ENCODE data around the gene F7.
A peak's percentile ranks its signal among the peaks of the same experiment; 100 is the strongest.
"Not testable (repeated sequence)": the region's sequence is repeated elsewhere in the genome, so short reads cannot be mapped to it uniquely, and the experiment has no call there.

F7 gene

GRCh38 chr13:113102302-113102701 is 3.3 kb upstream of the F7 start:
- not testable (repeated sequence) for H3K4me3 ChIP-seq (ENCODE audit: insufficient read depth, low read depth, low read length, poor library complexity, severe bottlenecking); H3K27ac ChIP-seq (ENCODE audit: insufficient read depth, low read length, poor library complexity, severe bottlenecking); H3K9me3 ChIP-seq (ENCODE audit: control insufficient read depth, low read length)

DNA sequence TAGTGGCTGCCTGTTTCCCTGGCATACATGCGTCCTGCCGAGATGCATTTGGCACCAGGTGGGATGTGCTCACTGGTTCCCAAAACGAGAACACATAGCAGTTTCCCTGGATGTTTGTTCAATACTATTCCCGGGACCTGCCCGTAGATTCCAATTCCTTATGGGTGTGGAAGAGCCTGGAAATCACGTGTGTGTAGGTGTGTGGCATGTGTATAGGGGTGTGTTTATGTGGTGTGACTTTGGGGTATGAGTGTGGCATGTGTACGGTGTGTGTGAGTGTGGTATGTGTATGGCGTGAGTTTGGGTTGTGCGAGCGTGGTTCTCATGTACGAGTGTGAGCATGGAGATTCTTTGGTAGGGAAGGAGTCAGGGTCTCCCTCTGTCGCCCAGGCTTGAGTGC is 2.9 kb upstream of the F7 start:
- no peaks in the 10 kb centered on the region for H3K36me3 ChIP-seq (ENCODE audit: control insufficient read depth, insufficient read depth, low read length)
- no peak overlapping the region for H3K27ac ChIP-seq (ENCODE audit: insufficient read depth, low read length, poor library complexity, severe bottlenecking)
- H3K27me3 ChIP-seq (replicated peaks; ENCODE audit: control insufficient read depth, insufficient read depth, low read length, poor library complexity, severe bottlenecking) = no peaks in the 10 kb centered on the region
- no peaks in the 10 kb centered on the region for H3K9me3 ChIP-seq (ENCODE audit: control insufficient read depth, low read length)
- H3K4me1 ChIP-seq (ENCODE audit: control insufficient read depth, insufficient read depth, low read length, poor library complexity, severe bottlenecking) = no peaks in the 10 kb centered on the region
- no peak overlapping the region for H3K4me3 ChIP-seq (ENCODE audit: insufficient read depth, low read depth, low read length, poor library complexity, severe bottlenecking)
- no peak for DNase-seq

More at GRCh38 chr13:113102302-113102701, 3.3 kb upstream of the F7 start:
- not testable (repeated sequence) for H3K4me1 ChIP-seq (ENCODE audit: control insufficient read depth, insufficient read depth, low read length, poor library complexity, severe bottlenecking); DNase-seq; H3K27me3 ChIP-seq (replicated peaks; ENCODE audit: control insufficient read depth, insufficient read depth, low read length, poor library complexity, severe bottlenecking); H3K36me3 ChIP-seq (ENCODE audit: control insufficient read depth, insufficient read depth, low read length)

GRCh38 chr13:113103646-113104045 is 1.9 kb upstream of the F7 start:
- no peaks in the 10 kb centered on the region for H3K27me3 ChIP-seq (replicated peaks; ENCODE audit: control insufficient read depth, insufficient read depth, low read length, poor library complexity, severe bottlenecking)
- no peak overlapping the region for H3K4me3 ChIP-seq (ENCODE audit: insufficient read depth, low read depth, low read length, poor library complexity, severe bottlenecking)
- H3K9me3 ChIP-seq (ENCODE audit: control insufficient read depth, low read length) = no peaks in the 10 kb centered on the region
- H3K27ac ChIP-seq (ENCODE audit: insufficient read depth, low read length, poor library complexity, severe bottlenecking) = no peak overlapping the region
- H3K4me1 ChIP-seq (ENCODE audit: control insufficient read depth, insufficient read depth, low read length, poor library complexity, severe bottlenecking) = no peaks in the 10 kb centered on the region
- no peaks in the 10 kb centered on the region for H3K36me3 ChIP-seq (ENCODE audit: control insufficient read depth, insufficient read depth, low read length)
- DNase-seq = no peak

GRCh38 chr13:113105921-113106452 is 396 bp downstream of the F7 start:
- Histone ChIP-seq H3K9me3 (ENCODE audit: control insufficient read depth, low read length) (no peaks in the 10 kb centered on the region), H3K27me3 (replicated peaks; ENCODE audit: control insufficient read depth, insufficient read depth, low read length, poor library complexity, severe bottlenecking) (peaks cover 10% of the 10 kb centered on the region), H3K4me3 (ENCODE audit: insufficient read depth, low read depth, low read length, poor library complexity, severe bottlenecking) (no peak overlapping the region), H3K4me1 (ENCODE audit: control insufficient read depth, insufficient read depth, low read length, poor library complexity, severe bottlenecking) (peaks cover 12% of the 10 kb centered on the region), H3K36me3 (ENCODE audit: control insufficient read depth, insufficient read depth, low read length) (no peaks in the 10 kb centered on the region), H3K27ac (ENCODE audit: insufficient read depth, low read length, poor library complexity, severe bottlenecking) (no peak overlapping the region)
- no peak for DNase-seq

- DNase-seq = no peak
- H3K9me3 ChIP-seq (ENCODE audit: control insufficient read depth, low read length) = no peaks in the 10 kb centered on the region
- H3K36me3 ChIP-seq (ENCODE audit: control insufficient read depth, insufficient read depth, low read length) = no peaks in the 10 kb centered on the region
- no peak overlapping the region for H3K27ac ChIP-seq (ENCODE audit: insufficient read depth, low read length, poor library complexity, severe bottlenecking)
- H3K27me3 ChIP-seq (replicated peaks; ENCODE audit: control insufficient read depth, insufficient read depth, low read length, poor library complexity, severe bottlenecking) = peaks cover 10% of the 10 kb centered on the region
- peaks cover 12% of the 10 kb centered on the region for H3K4me1 ChIP-seq (ENCODE audit: control insufficient read depth, insufficient read depth, low read length, poor library complexity, severe bottlenecking)
- no peak overlapping the region for H3K4me3 ChIP-seq (ENCODE audit: insufficient read depth, low read depth, low read length, poor library complexity, severe bottlenecking)
Measured at GRCh38 chr13:113106711-113107351, 1.2 kb downstream of the F7 start.

DNA sequence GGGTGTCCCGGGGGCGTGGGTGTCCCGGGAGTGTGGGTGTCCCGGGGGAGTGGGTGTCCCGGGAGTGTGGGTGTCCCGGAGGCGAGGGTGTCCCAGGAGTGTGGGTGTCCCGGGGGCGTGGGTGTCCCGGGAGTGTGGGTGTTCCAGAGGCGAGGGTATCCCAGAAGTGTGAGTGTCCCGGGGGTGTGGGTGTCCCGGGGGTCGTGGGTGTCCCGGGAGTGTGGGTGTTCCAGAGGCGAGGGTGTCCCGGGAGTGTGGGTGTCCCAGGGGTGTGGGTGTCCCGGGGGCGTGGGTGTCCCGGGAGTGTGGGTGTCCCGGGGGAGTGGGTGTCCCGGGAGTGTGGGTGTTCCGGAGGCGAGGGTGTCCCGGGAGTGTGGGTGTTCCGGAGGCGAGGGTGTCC is 2.9 kb downstream of the F7 start:
- H3K9me3 ChIP-seq (ENCODE audit: control insufficient read depth, low read length); H3K27ac ChIP-seq (ENCODE audit: insufficient read depth, low read length, poor library complexity, severe bottlenecking); H3K36me3 ChIP-seq (ENCODE audit: control insufficient read depth, insufficient read depth, low read length); H3K4me3 ChIP-seq (ENCODE audit: insufficient read depth, low read depth, low read length, poor library complexity, severe bottlenecking); DNase-seq: not testable (repeated sequence)
- peaks cover 10% of the 10 kb centered on the region for H3K27me3 ChIP-seq (replicated peaks; ENCODE audit: control insufficient read depth, insufficient read depth, low read length, poor library complexity, severe bottlenecking)
- peaks cover 12% of the 10 kb centered on the region for H3K4me1 ChIP-seq (ENCODE audit: control insufficient read depth, insufficient read depth, low read length, poor library complexity, severe bottlenecking)

- Histone ChIP-seq H3K36me3 (ENCODE audit: control insufficient read depth, insufficient read depth, low read length) (no peaks in the 10 kb centered on the region), H3K27ac (ENCODE audit: insufficient read depth, low read length, poor library complexity, severe bottlenecking) (no peak overlapping the region), H3K27me3 (replicated peaks; ENCODE audit: control insufficient read depth, insufficient read depth, low read length, poor library complexity, severe bottlenecking) (peaks cover 10% of the 10 kb centered on the region), H3K4me1 (ENCODE audit: control insufficient read depth, insufficient read depth, low read length, poor library complexity, severe bottlenecking) (peaks cover 12% of the 10 kb centered on the region), H3K4me3 (ENCODE audit: insufficient read depth, low read depth, low read length, poor library complexity, severe bottlenecking) (peak overlapping the region; percentile 68), H3K9me3 (ENCODE audit: control insufficient read depth, low read length) (no peaks in the 10 kb centered on the region)
- no peak for DNase-seq
Measured at GRCh38 chr13:113109151-113110047, 3.8 kb downstream of the F7 start.

- no peaks in the 10 kb centered on the region for H3K36me3 ChIP-seq (ENCODE audit: control insufficient read depth, insufficient read depth, low read length)
- no peak overlapping the region for H3K27ac ChIP-seq (ENCODE audit: insufficient read depth, low read length, poor library complexity, severe bottlenecking)
- DNase-seq = no peak
- peaks cover 10% of the 10 kb centered on the region for H3K27me3 ChIP-seq (replicated peaks; ENCODE audit: control insufficient read depth, insufficient read depth, low read length, poor library complexity, severe bottlenecking)
- H3K9me3 ChIP-seq (ENCODE audit: control insufficient read depth, low read length) = no peaks in the 10 kb centered on the region
- peak overlapping the region; percentile 68 for H3K4me3 ChIP-seq (ENCODE audit: insufficient read depth, low read depth, low read length, poor library complexity, severe bottlenecking)
- H3K4me1 ChIP-seq (ENCODE audit: control insufficient read depth, insufficient read depth, low read length, poor library complexity, severe bottlenecking) = peaks cover 12% of the 10 kb centered on the region
Measured at GRCh38 chr13:113110048-113110851, 4.7 kb downstream of the F7 start.

- Histone ChIP-seq H3K4me3 (ENCODE audit: insufficient read depth, low read depth, low read length, poor library complexity, severe bottlenecking) (peak overlapping the region; percentile 68), H3K36me3 (ENCODE audit: control insufficient read depth, insufficient read depth, low read length) (no peaks in the 10 kb centered on the region), H3K27ac (ENCODE audit: insufficient read depth, low read length, poor library complexity, severe bottlenecking) (no peak overlapping the region), H3K4me1 (ENCODE audit: control insufficient read depth, insufficient read depth, low read length, poor library complexity, severe bottlenecking) (peaks cover 12% of the 10 kb centered on the region), H3K9me3 (ENCODE audit: control insufficient read depth, low read length) (no peaks in the 10 kb centered on the region), H3K27me3 (replicated peaks; ENCODE audit: control insufficient read depth, insufficient read depth, low read length, poor library complexity, severe bottlenecking) (peaks cover 10% of the 10 kb centered on the region)
- no peak for DNase-seq
Measured at GRCh38 chr13:113110852-113111315, 5.3 kb downstream of the F7 start.
